GM12801 (cell line): ENCODE measurements around the gene RAP1GAP2.

Source experiments
- TF ChIP-seq, protein P1 (sequence below): IDR thresholded peaks from one replicate; pipeline ENCODE4 v1.5.1; 2011; ENCODE audit warnings: control low read depth; ENCODE audit not compliant: insufficient read length; ENCODE audit errors: extremely low read depth

RAP1GAP2 gene

DNA sequence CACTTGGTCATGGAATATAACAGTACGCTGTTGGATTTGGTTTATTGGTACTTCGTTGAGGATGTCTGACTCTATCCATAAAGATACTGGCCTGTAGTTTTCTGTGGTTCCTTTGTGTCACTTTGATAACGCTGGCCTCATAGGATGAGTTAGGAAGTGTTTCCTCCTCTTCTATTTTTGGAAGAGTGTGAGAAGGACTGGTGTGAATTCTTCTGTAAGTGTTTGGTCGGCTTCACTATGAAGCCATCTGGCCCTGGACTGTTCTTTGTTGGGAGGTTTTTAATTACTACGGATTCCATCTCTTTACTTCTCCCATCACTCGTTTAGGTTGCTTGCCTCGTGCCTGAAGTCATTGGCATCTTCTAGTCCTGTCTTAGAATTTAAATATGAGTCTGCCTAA is 149.9 kb downstream of the RAP1GAP2 start:
- TF ChIP-seq, protein P1, sequence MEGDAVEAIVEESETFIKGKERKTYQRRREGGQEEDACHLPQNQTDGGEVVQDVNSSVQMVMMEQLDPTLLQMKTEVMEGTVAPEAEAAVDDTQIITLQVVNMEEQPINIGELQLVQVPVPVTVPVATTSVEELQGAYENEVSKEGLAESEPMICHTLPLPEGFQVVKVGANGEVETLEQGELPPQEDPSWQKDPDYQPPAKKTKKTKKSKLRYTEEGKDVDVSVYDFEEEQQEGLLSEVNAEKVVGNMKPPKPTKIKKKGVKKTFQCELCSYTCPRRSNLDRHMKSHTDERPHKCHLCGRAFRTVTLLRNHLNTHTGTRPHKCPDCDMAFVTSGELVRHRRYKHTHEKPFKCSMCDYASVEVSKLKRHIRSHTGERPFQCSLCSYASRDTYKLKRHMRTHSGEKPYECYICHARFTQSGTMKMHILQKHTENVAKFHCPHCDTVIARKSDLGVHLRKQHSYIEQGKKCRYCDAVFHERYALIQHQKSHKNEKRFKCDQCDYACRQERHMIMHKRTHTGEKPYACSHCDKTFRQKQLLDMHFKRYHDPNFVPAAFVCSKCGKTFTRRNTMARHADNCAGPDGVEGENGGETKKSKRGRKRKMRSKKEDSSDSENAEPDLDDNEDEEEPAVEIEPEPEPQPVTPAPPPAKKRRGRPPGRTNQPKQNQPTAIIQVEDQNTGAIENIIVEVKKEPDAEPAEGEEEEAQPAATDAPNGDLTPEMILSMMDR, result no peak

DNA sequence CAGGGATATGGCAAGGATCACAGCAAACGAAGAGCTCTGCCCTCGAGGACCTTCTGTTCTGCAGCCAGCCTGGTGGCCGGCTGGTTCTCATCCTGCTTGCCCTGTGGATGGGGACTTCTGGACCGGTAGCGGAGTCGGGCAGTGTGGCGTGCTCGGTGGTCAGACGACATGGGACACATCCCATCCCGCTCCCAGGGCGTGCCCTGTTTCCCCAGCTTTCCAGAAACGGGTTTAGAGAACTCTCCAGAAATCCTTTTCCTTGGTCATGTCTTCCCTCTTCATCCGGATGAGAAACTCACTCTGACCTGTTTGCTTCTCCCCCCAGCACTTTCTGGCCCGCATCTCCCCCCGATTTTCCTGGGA is 151.3 kb downstream of the RAP1GAP2 start:
- TF ChIP-seq, protein P1, result no peak

DNA sequence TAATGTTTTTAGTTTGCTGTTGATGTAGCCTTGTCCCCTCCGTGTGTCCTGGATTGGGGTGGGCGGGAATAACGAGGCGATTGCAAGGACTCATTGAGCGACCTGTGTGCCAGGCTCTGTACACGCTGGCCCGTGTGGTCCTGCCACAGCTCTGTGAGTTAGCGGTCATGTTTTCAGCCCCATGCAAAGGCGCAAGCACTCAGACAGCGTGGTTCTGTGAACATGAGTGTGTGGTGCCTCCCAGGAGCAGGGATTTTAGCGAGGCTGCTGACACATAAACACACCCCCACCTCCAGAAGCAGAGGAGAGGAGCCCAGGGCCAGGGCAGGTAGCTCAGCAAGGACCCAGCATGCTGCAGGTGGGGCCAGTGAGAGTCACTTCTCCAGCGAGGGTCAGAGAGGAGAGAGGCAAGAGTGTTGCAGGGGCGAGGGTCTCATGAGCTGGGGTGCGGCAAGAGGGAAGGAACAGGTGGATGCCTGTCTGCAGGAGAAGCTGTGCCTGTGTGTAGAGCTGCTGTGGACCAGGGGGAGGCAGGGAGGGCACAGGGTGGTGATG is 151.8 kb downstream of the RAP1GAP2 start:
- TF ChIP-seq, protein P1, result no peak

DNA sequence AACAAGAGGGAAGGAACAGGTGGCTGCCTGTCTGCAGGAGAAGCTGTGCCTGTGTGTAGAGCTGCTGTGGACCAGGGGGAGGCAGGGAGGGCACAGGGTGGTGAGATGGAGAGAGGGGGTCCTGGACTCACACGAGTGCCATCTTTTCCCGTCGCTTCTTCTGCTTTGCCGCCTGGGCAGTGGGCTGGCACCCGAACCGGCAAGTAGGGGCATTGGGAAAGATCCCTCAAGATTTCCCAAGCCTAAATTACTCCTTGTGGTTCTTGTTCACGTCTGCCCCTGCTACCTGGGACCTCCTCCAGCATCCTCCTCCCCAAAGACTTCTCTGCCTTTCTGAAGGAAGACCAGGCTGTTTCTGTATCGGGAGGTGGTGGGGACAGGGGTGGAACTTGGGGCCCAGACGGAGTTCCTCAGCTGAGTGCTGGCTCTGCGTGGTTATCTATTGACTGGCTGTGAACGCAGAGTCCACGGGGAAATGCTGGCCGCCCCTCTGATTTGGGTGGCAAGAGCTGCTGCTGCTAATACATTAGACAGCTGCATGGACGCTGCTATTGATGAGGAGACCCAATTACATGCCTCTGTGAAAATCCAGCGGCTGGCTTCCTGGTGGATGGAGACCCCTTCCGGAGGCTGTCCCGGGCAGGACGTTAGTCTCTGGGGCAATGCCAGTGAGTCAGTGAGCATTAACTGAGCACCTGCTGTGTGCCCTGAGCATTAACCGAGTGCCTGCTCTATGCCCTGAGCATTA is 152.7 kb downstream of the RAP1GAP2 start:
- TF ChIP-seq, protein P1, result no peak

DNA sequence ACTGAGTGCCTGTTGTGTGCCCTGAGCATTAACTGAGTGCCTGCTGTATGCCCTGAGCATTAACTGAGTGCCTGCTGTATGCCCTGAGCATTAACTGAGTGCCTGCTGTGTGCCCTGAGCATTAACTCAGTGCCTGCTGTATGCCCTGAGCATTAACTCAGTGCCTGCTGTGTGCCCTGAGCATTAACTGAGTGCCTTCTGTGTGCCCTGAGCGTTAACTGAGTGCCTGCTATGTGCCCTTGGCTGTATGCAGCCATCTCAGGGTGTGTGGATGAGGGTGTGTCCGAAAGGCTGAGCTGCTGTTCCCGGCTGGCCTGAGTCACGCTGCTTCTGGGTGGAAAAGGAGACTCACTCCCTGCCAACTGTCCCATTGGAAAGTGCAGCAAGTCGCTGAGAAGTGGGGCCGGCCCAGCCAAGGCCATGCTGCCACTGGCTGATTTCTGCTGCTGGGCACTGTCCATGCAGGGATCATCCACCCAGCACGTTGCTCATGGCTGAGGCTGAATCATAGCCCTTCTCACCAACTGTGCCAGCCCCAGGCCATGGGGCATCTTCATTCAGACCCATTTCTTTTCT is 153.3 kb downstream of the RAP1GAP2 start:
- TF ChIP-seq, protein P1, result no peak

DNA sequence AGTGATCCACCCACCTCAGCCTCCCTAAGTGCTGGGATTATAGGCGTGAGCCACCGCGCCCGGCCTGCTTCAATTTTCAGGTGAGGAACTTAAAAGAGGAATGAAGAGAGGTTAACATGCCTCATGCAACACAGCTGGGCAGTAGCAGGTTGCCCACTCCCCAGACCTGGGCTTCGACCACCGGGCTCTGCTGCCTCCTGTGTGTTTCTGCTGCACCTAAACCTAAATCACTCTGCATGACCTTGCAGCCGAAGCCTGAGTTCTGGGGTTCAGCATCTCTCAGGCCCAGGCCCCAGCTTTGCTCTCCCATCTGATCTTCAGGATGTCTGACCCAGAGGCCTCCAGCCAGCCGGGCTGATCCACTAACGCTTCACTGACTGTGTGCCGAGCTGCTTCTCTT is 154.6 kb downstream of the RAP1GAP2 start:
- TF ChIP-seq, protein P1, result no peak

DNA sequence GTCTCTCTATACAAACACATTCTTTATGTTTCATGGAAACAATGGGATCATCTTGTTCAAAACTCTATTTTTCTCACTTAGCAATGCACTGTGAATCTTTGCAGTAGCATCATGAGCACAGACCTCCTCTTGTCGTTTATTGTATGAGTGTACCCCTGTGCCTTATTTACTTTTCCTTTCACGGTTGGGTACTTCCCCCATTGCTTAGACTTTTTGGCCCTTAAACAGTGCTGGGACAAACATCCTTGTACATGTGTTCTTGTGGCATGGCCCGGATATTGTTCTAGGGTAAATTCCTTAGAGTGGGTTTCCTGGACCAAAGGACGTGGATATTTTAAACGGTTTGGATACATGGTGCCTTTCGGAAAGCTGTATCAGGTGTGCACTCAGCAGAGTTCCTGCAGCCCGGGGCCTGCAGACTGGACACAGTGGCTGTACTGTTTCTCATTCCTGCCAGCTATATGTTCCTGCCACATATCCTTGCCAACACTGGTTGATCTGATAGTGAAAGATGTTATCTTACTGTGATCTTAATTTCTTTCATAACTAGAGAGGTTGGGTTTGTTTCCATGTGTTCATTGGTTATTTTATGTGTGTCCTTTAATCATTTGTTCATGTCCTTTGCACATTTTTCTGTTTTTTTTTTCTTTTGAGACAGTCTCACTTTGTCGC is 156.1 kb downstream of the RAP1GAP2 start:
- TF ChIP-seq, protein P1, result no peak
